ENCODE measurements around the gene KDM5B.

GRCh38 chr1:202835548-202836072 lies 27.4 kb upstream of the KDM5B start:
- TF ChIP-seq CTCF (IDR thresholded peaks at IDR 0.05) (no peak), POLR2A (IDR thresholded peaks at IDR 0.05) (no peak)
